Astrocyte of the cerebellum (primary cell): ENCODE results near the gene RIPPLY3.
"Not testable (repeated sequence)": the region's sequence is repeated elsewhere in the genome, so short reads cannot be mapped to it uniquely, and the experiment has no call there.

Experiments used
- DNase-seq: peaks from one replicate; pipeline ENCODE4 v3.0.0-alpha.2; 2011; ENCODE audit warnings: low read depth
- H3K4me3 ChIP-seq: 2 replicates; pipeline ENCODE4 v1.5.1; 2011; ENCODE audit warnings: mild to moderate bottlenecking, low read depth, low read length, moderate library complexity
- in situ Hi-C: cut with HindIII; loops from 2 replicates; pipeline ENCODE4 v1.10.0; 2017; ENCODE audit warnings: low sequenced_read_pairs
- TF ChIP-seq, protein P1 (sequence below): IDR thresholded peaks from 2 replicates; pipeline ENCODE4 v1.5.1; 2012; ENCODE audit warnings: low read length, low read depth, moderate library complexity, mild to moderate bottlenecking; ENCODE audit errors: missing control alignments

Gene RIPPLY3

DNA sequence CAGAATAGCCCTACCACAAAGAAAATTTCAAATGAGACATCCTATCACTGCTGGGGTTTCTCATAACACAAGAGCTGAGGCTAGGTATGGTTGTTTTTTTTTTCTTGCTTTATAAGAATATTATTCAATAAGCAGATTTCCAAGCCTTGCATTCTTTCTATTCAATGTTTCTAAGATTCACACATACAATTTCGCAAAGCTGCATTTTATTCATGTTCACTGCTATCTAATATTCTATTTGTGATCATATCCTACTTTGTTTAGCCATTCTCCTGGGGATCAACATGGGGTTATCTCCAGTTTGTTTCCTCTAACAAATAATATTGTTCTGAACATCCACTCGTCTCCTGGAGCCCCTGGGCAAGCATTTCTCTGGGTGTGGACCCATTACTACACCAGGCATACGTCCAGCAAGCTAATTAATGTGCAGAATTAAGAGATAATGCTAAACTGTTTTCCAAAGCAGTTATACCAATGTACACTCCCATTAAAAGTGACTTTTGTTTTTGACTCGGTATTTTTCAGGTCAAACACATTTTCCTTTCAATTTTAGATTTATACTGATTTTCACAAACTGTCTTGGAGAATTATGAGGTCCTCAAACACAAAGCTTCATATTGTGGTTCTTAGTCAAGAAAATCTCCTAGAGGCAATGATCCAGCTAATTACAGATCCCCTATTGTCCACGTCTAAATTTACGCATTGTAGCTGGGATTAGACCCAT is 24.4 kb upstream of the RIPPLY3 start:
- in situ Hi-C loops = no loop called here
- no peak for DNase-seq
- TF ChIP-seq, protein P1, sequence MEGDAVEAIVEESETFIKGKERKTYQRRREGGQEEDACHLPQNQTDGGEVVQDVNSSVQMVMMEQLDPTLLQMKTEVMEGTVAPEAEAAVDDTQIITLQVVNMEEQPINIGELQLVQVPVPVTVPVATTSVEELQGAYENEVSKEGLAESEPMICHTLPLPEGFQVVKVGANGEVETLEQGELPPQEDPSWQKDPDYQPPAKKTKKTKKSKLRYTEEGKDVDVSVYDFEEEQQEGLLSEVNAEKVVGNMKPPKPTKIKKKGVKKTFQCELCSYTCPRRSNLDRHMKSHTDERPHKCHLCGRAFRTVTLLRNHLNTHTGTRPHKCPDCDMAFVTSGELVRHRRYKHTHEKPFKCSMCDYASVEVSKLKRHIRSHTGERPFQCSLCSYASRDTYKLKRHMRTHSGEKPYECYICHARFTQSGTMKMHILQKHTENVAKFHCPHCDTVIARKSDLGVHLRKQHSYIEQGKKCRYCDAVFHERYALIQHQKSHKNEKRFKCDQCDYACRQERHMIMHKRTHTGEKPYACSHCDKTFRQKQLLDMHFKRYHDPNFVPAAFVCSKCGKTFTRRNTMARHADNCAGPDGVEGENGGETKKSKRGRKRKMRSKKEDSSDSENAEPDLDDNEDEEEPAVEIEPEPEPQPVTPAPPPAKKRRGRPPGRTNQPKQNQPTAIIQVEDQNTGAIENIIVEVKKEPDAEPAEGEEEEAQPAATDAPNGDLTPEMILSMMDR = no peak

DNA sequence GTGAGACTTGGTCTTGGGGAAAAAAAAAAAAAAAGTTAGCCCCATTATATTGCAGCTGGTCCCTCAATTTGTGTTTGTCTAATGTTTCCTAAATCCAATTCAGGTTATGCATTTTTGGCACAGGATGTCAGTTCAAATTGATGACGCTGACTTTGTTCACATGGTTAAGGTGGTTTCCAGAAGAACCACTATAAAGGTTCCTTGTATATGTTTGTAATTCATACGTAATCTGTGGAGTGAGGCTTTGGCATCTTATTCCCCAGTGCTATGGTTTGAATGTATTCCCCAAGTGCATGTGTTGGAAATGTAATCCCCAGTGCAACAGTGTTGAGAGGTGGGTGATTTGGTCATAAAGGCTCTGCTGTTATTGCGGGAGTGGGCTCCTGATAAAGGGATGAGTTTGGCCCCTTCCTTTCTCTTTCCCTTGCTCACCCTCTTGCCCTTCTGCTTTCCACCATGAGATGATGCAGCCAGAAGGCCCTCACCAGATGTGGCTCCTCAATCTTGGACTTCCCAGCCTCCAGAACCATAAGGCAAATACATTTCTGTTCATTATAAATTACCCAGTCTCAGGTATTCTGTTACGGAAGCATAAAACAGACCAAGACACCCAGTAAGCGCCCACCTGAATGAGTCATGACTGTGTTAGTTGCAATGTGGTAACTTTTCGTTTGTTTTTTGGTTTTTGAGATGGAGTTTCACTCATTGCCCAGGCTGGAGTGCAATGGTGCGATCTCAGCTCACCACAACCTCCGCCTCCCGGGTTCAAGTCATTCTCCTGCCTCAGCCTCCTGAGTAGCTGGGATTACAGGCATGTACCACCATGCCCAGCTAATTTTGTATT is 20.5 kb upstream of the RIPPLY3 start:
- TF ChIP-seq, protein P1 = no peak
- no peak for DNase-seq
- in situ Hi-C loops = no loop called here
- no peak overlapping the region for H3K4me3 ChIP-seq

More for the DNA sequence above, 24.4 kb upstream of the RIPPLY3 start:
- H3K4me3 ChIP-seq = no peak overlapping the region

DNA sequence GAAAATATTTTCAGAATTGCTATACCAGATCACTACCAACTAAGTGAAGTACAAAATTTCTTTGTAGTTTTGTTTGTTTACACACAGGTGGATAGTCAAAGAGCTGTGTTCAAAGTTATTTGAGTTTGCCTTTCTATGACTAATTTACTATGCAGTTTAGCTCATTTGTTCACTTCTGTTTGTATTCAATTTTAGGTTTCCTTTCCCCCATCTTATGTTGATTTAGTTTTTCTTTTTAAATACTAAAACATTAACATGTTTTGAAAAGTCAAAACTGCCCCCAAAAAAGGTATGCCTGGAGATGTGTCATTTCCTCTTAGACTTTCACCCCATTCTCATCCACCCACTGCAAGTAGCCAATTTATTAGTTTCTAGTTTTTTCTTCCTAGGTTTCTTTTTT is 18.7 kb upstream of the RIPPLY3 start:
- H3K4me3 ChIP-seq = no peak overlapping the region
- in situ Hi-C loops = no loop called here
- no peak for DNase-seq
- TF ChIP-seq, protein P1 = no peak

DNA sequence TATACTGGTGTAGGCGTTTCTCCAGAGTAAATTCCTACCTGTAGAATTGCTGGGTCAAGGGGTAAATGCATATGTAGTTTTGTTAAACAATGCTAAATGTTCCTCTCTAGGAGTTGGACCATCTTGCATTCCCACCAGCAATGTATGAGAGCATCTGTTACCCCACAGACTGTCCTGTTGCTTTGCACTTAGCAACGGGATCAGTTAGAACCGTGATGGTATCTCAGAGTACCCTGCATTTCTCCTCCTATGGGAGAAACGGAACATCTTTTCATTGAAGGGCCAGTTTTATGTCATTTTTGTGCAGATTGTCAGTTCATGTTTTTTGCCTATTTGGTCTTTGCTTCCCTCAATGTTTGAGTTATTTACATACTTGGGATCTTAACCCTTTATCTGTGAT is 18.0 kb upstream of the RIPPLY3 start:
- DNase-seq = no peak
- in situ Hi-C loops = no loop called here

DNA sequence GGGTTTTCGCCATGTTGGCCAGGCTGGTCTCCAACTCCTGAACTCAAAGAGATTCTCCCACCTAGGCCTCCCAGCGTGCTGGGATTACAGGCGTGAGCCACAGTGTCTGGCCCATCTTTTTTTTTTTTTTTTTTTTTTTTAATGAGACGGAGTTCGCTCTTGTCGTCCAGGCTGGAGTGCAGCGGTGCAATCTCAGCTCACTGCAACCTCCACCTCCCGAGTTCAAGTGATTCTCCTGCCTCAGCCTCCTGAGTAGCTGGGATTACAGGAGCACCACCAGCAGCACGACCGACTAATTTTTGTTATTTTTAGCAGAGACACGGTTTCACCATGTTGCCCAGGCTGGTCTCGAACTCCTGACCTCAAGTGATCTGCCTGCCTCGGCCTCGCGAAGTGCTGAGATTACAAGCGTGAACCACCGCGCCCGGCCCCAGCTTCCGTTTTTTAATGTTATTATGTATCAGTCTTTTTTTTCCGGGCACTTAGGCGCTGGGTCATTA is 17.3 kb upstream of the RIPPLY3 start:
- DNase-seq, in situ Hi-C loops: not testable (repeated sequence)
- peak overlapping the region; percentile 36 for H3K4me3 ChIP-seq

More for the DNA sequence above, 18.0 kb upstream of the RIPPLY3 start:
- TF ChIP-seq, protein P1 = no peak
- no peak overlapping the region for H3K4me3 ChIP-seq

DNA sequence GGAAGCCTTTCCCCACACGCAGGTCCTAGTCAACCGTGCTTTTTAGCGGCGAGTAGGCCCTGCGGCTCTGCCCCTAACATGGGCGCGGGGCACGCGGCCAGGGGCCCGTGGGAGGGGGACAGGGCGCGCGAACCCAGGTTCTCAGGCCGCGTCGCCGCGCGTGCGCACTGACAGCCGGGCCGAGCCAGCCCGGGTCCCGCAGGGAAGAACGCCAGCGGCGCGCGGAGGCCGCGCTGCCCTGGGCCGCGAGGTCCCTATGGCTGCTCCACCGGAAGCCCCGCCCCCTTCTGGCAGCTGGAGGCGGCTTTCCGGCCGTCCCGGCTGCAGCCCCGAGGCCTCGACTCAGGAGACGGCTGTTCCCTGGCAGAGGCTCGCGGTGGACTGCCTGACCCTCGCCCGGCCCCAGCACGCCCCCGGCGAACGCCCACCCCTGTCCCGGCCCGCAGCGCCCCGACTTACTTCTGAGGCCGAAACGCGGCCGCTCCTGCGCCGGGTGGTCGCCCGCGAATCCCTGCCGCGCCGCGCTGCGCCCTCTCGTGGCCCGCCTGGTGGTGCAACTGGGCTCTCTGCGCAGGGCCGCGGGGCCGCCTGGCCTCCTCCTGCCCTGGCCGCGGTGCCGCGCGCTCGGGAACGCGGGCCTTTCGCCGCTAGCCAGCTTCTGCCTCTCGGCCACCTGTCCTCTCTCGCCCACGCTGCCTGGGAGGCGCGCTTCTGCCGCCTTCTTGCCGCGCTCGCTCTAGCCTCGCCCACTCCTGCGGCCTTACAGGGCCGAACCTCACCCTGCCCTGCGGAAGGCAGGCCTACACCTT is 16.6 kb upstream of the RIPPLY3 start:
- TF ChIP-seq, protein P1 = peak; percentile 47
- H3K4me3 ChIP-seq = peak overlapping the region; percentile 36
- in situ Hi-C loops = no loop called here
- DNase-seq = peak; percentile 81
